SK-N-SH treated with all-trans-retinoic acid at 6 μM for 48 hours (cell line): ENCODE results near the gene TRIML1.

Experiments used
- ARNTL ChIP-seq: fragments of 450-650 bp; formaldehyde crosslinking; IDR thresholded peaks from 2 replicates; pipeline ENCODE4 v1.5.0; 2020; ENCODE audit warnings: low read depth, mild to moderate bottlenecking, moderate library complexity, borderline replicate concordance
- ESRRG ChIP-seq: fragments of 250-450 bp; sonication (Bioruptor Pico); IDR thresholded peaks from 2 replicates; pipeline ENCODE4 v1.6.1; 2021; ENCODE audit warnings: mild to moderate bottlenecking
- ZFP3 ChIP-seq: fragments of 250-450 bp; sonication (Bioruptor Pico); IDR thresholded peaks from 2 replicates; pipeline ENCODE4 v1.5.0; 2020; ENCODE audit warnings: mild to moderate bottlenecking, moderate library complexity
- TF ChIP-seq, protein P1 (sequence below): fragments of 250-450 bp; sonication (Bioruptor Pico); IDR thresholded peaks from 2 replicates; pipeline ENCODE4 v1.8.0; 2020; ENCODE audit warnings: mild to moderate bottlenecking, moderate library complexity, borderline replicate concordance

DNA sequence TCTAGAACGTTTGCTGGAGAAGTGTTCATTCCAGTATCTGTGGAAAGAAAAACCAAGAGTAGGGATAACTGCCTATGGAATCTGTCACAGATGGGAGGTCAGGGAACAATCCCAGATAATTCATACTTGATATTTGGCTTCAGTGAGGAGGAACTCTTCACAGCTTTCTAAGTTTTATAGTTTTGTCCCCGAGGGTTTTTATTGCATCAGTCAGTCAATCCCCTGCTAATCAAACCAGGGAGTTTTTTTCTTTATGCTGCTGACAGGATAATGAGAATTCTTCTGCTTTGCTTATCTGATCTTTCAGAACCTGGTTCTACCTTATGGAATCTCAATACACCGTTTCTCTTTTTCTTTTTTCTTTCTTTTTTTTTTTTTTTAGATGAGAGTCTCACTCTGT, 29.2 kb upstream of the TRIML1 start:
- TF ChIP-seq ARNTL (CRISPR knock-in tag): no peak
- TF ChIP-seq ESRRG (CRISPR knock-in tag): no peak
- TF ChIP-seq, protein P1, sequence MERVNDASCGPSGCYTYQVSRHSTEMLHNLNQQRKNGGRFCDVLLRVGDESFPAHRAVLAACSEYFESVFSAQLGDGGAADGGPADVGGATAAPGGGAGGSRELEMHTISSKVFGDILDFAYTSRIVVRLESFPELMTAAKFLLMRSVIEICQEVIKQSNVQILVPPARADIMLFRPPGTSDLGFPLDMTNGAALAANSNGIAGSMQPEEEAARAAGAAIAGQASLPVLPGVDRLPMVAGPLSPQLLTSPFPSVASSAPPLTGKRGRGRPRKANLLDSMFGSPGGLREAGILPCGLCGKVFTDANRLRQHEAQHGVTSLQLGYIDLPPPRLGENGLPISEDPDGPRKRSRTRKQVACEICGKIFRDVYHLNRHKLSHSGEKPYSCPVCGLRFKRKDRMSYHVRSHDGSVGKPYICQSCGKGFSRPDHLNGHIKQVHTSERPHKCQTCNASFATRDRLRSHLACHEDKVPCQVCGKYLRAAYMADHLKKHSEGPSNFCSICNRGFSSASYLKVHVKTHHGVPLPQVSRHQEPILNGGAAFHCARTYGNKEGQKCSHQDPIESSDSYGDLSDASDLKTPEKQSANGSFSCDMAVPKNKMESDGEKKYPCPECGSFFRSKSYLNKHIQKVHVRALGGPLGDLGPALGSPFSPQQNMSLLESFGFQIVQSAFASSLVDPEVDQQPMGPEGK: no peak
- TF ChIP-seq ZFP3 (CRISPR knock-in tag): no peak
